Spleen (tissue), 11 donors: ENCODE measurements around the gene MAPK13. TPM values are rescaled to one million over a fixed set of nuclear protein-coding genes. Genes with fewer than 3 reads are reported as not detected.

Experiments
- DNase-seq: peaks from one replicate; pipeline ENCODE4 v3.0.0-alpha.2; 2020
- H3K27ac ChIP-seq, 8 donors: fragments of 200-600 bp; sonication (generic) in 7 of 8; 1 replicate in 4 of 8; 2 replicates in 4 of 8; pipeline versions ENCODE4 v1.5.0 to v1.8.0; 2016 to 2021; ENCODE audit warnings: inconsistent platforms in 4 of 8, mild to moderate bottlenecking in 4 of 8, moderate library complexity in 1 of 8
- H3K27me3 ChIP-seq, 7 donors: fragments of 200-600 bp; sonication (generic) in 6 of 7; replicated peaks in 1 of 7; 1 replicate in 4 of 7; 2 replicates in 3 of 7; pipeline versions ENCODE4 v1.5.0 to v1.8.0; 2016 to 2021; ENCODE audit warnings: inconsistent platforms in 3 of 7, mild to moderate bottlenecking in 1 of 7
- H3K36me3 ChIP-seq, 6 donors: fragments of 200-600 bp; sonication (generic) in 5 of 6; 1 replicate in 4 of 6; 2 replicates in 2 of 6; pipeline versions ENCODE4 v1.5.0 to v1.8.0; 2016 to 2021; ENCODE audit warnings: inconsistent platforms in 2 of 6
- H3K4me1 ChIP-seq, 6 donors: fragments of 200-600 bp; sonication (generic) in 5 of 6; 1 replicate in 3 of 6; 2 replicates in 3 of 6; pipeline versions ENCODE4 v1.5.0 to v1.8.0; 2016 to 2021; ENCODE audit warnings: inconsistent platforms in 3 of 6
- H3K4me3 ChIP-seq, 8 donors: fragments of 200-600 bp; sonication (generic) in 7 of 8; 1 replicate in 4 of 8; 2 replicates in 4 of 8; pipeline versions ENCODE4 v1.5.0 to v1.8.0; 2016 to 2021; ENCODE audit warnings: inconsistent platforms in 4 of 8, mild to moderate bottlenecking in 4 of 8, moderate library complexity in 2 of 8
- H3K9me3 ChIP-seq, 8 donors: fragments of 200-600 bp; sonication (generic) in 7 of 8; 1 replicate in 4 of 8; 2 replicates in 4 of 8; pipeline versions ENCODE4 v1.5.0 to v1.8.0; 2016 to 2021; ENCODE audit warnings: inconsistent platforms in 4 of 8
- CTCF ChIP-seq, 11 experiments: fragments of 200-600 bp in 7 of 11; fragments of 450-650 bp in 4 of 11; sonication (generic) in 4 of 11; IDR thresholded peaks in 8 of 11; conservative IDR thresholded peaks in 3 of 11; 1 replicate in 7 of 11; 2 replicates in 4 of 11; pipeline versions ENCODE4 v1.4.0 to v1.8.0; 2016 to 2021; ENCODE audit warnings: antibody characterized with exemption in 11 of 11, inconsistent platforms in 4 of 11, mild to moderate bottlenecking in 1 of 11
- POLR2A ChIP-seq, 3 donors: fragments of 450-650 bp; IDR thresholded peaks; one replicate each; pipeline ENCODE4 v1.5.1; 2017; ENCODE audit warnings: antibody characterized with exemption in 3 of 3, mild to moderate bottlenecking in 1 of 3
- POLR2AphosphoS5 ChIP-seq, 3 donors: sonication (generic); formaldehyde crosslinking; IDR thresholded peaks; one replicate each; pipeline ENCODE4 v1.5.1; 2017; ENCODE audit warnings: antibody characterized with exemption in 3 of 3
- WGBS, 5 donors: extraction: QIAGEN DNeasy Blood & Tissue Kit in 3 of 5; methylation state at CpG; one replicate each; pipeline versions ENCODE4 v1.1.5 to v1.1.7; 2013 to 2018; 5-methylcytosine and 5-hydroxymethylcytosine counted together
- intact Hi-C: fragments of 100-400 bp; cut with DNase I; formaldehyde crosslinking; loops from one replicate; pipeline ENCODE4 v1.15.0; 2023; ENCODE audit warnings: low total_unique reads
- polyA plus RNA-seq, 3 donors: library from polyadenylated mRNA; stranded (reverse); fragments of 200-250 nt; gene quantifications; one replicate each; pipeline ENCODE4 v1.2.1, GENCODE V29; 2013
- total RNA-seq, 7 donors: library from RNA; depleted of rRNA in 3 of 7; stranded (reverse); fragments of >200 nt in 3 of 7; fragmentation: NEBNext Ultra II Directional in 4 of 7; extraction: Animal tissue kit (Norgen Biotek cat#: 25700) in 4 of 7; gene quantifications; one replicate each; pipeline versions ENCODE4 v1.1.0 to v1.2.1, GENCODE V29; 2016 to 2021
- donor health status: healthy with polysubstance abuse.
- donor health status: DM: no; HTN: no; CAD: no; lungs with moderate emphysema.
- donor health status: DM: no; HTN: no; CAD: no.
- donor health status: Bipolar disorder and iron deficiency.
- donor health status: healthy.
- donor health status: DM: no; HTN: no; CAD: no.
- donor health status: DM: yes; HTN: yes; CAD: no.

The MAPK13 gene
- total and polyA plus RNA-seq, 10 donors, result 6.2 to 30.0 (median 17.7) TPM

GRCh38 chr6:36141961-36142360 is 11.6 kb downstream of the MAPK13 start:
- H3K9me3 ChIP-seq, result no peaks in the 10 kb centered on the region
- no peaks in the 10 kb centered on the region for H3K27me3 ChIP-seq
- H3K36me3 ChIP-seq, result peaks cover 0 to 45% (median 21%) of the 10 kb centered on the region in 6 donors
- intact Hi-C loops, result no loop called here
- no peak for DNase-seq
- TF ChIP-seq POLR2A (IDR thresholded peaks at IDR 0.05), result no peak
- no peak for TF ChIP-seq POLR2AphosphoS5 (IDR thresholded peaks at IDR 0.05)
- TF ChIP-seq CTCF (IDR thresholded peaks at IDR 0.05 in 8 of 11, conservative IDR thresholded peaks at IDR 0.05 in 3 of 11), result no peak
- peak overlapping the region in 2 of 8 donors; percentile 32 to 36 for H3K27ac ChIP-seq
- WGBS, 5 donors, result 95 to 98% (median 97%) methylated on average over 4 of the region's 4 CpGs
- H3K4me1 ChIP-seq, result peaks cover 0 to 50% (median 6%) of the 10 kb centered on the region in 6 donors
- H3K4me3 ChIP-seq, result no peak overlapping the region

- DNase-seq, result no peak
- intact Hi-C loops, result no loop called here
- peaks cover 0 to 57% (median 9%) of the 10 kb centered on the region in 6 donors for H3K4me1 ChIP-seq
- peaks cover 0 to 33% (median 19%) of the 10 kb centered on the region in 6 donors for H3K36me3 ChIP-seq
- no peak for TF ChIP-seq POLR2A (IDR thresholded peaks at IDR 0.05)
- TF ChIP-seq CTCF (IDR thresholded peaks at IDR 0.05 in 8 of 11, conservative IDR thresholded peaks at IDR 0.05 in 3 of 11), result no peak
- no peak for TF ChIP-seq POLR2AphosphoS5 (IDR thresholded peaks at IDR 0.05)
- H3K27ac ChIP-seq, result no peak overlapping the region
- H3K4me3 ChIP-seq, result no peak overlapping the region
- H3K9me3 ChIP-seq, result peaks cover 0 to 6% (median 3%) of the 10 kb centered on the region in 8 donors
- no peaks in the 10 kb centered on the region for H3K27me3 ChIP-seq
- 79 to 96% (median 84%) methylated on average over 10 to 13 of the region's 13 CpGs for WGBS, 5 donors
These were observed 12.9 kb downstream of the MAPK13 start for GRCh38 chr6:36142971-36143838.

- Histone ChIP-seq H3K9me3 (peaks cover 0 to 13% (median 9%) of the 10 kb centered on the region in 8 donors), H3K27me3 (no peaks in the 10 kb centered on the region), H3K36me3 (peaks cover 0 to 10% (median 0%) of the 10 kb centered on the region in 6 donors), H3K27ac (peak overlapping the region in 1 of 8 donors; percentile 83), H3K4me1 (peaks cover 0 to 63% (median 9%) of the 10 kb centered on the region in 6 donors), H3K4me3 (no peak overlapping the region)
- no peak for TF ChIP-seq POLR2A (IDR thresholded peaks at IDR 0.05)
- no peak for TF ChIP-seq POLR2AphosphoS5 (IDR thresholded peaks at IDR 0.05)
- TF ChIP-seq CTCF (IDR thresholded peaks at IDR 0.05 in 8 of 11, conservative IDR thresholded peaks at IDR 0.05 in 3 of 11), result no peak
- WGBS, 5 donors, result 77 to 93% (median 83%) methylated on average over 4 of the region's 4 CpGs
- intact Hi-C loops, result no loop called here
- no peak for DNase-seq
These were observed 15.2 kb downstream of the MAPK13 start for GRCh38 chr6:36145495-36145894.

GRCh38 chr6:36147294-36147693 is 17.0 kb downstream of the MAPK13 start:
- no peaks in the 10 kb centered on the region for H3K27me3 ChIP-seq
- peak overlapping the region in 6 of 8 donors; percentile 31 to 83 (median 48) for H3K27ac ChIP-seq
- peaks cover 0 to 46% (median 9%) of the 10 kb centered on the region in 6 donors for H3K4me1 ChIP-seq
- WGBS, 5 donors, result 80 to 97% (median 92%) methylated on average over 3 of the region's 3 CpGs
- no peak overlapping the region for H3K4me3 ChIP-seq
- intact Hi-C loops, result no loop called here
- TF ChIP-seq POLR2A (IDR thresholded peaks at IDR 0.05), result no peak
- no peak for TF ChIP-seq POLR2AphosphoS5 (IDR thresholded peaks at IDR 0.05)
- TF ChIP-seq CTCF (IDR thresholded peaks at IDR 0.05 in 8 of 11, conservative IDR thresholded peaks at IDR 0.05 in 3 of 11), result no peak
- peaks cover 0 to under 1% (median 0%) of the 10 kb centered on the region in 6 donors for H3K36me3 ChIP-seq
- peaks cover 0 to 13% (median 9%) of the 10 kb centered on the region in 8 donors for H3K9me3 ChIP-seq
- DNase-seq, result no peak
